PC-3 (cell line): ENCODE measurements around the gene PCDH9.

ENCODE experiments used
- CTCF ChIP-seq: fragments of 300-600 bp; sonication (generic); conservative IDR thresholded peaks from 2 replicates; pipeline ENCODE4 v1.5.1; 2017; ENCODE audit warnings: antibody characterized with exemption, low read depth, mild to moderate bottlenecking, low read length
- EZH2 ChIP-seq: fragments of 300-600 bp; sonication (generic); IDR thresholded peaks from one replicate; pipeline ENCODE4 v1.6.1; 2017; ENCODE audit warnings: antibody characterized with exemption, mild to moderate bottlenecking, low read length; ENCODE audit not compliant: unreplicated experiment

- TF ChIP-seq CTCF (no peak), EZH2 (no peak)
Measured at GRCh38 chr13:66974889-66975288, 255.2 kb downstream of the PCDH9 start.
